GM20000 (cell line): ENCODE measurements around the gene PIM3.
A peak's percentile ranks its signal among the peaks of the same experiment; 100 is the strongest.

Experiments used
- DNase-seq: peaks from one replicate; pipeline ENCODE4 v3.0.0; 2012; ENCODE audit warnings: low spot score
- TF ChIP-seq, protein P1 (sequence below): IDR thresholded peaks from 2 replicates; pipeline ENCODE4 v1.5.1; 2012; ENCODE audit warnings: mild to moderate bottlenecking, control low read depth; ENCODE audit errors: extremely low read depth, missing control alignments

PIM3 gene

DNA sequence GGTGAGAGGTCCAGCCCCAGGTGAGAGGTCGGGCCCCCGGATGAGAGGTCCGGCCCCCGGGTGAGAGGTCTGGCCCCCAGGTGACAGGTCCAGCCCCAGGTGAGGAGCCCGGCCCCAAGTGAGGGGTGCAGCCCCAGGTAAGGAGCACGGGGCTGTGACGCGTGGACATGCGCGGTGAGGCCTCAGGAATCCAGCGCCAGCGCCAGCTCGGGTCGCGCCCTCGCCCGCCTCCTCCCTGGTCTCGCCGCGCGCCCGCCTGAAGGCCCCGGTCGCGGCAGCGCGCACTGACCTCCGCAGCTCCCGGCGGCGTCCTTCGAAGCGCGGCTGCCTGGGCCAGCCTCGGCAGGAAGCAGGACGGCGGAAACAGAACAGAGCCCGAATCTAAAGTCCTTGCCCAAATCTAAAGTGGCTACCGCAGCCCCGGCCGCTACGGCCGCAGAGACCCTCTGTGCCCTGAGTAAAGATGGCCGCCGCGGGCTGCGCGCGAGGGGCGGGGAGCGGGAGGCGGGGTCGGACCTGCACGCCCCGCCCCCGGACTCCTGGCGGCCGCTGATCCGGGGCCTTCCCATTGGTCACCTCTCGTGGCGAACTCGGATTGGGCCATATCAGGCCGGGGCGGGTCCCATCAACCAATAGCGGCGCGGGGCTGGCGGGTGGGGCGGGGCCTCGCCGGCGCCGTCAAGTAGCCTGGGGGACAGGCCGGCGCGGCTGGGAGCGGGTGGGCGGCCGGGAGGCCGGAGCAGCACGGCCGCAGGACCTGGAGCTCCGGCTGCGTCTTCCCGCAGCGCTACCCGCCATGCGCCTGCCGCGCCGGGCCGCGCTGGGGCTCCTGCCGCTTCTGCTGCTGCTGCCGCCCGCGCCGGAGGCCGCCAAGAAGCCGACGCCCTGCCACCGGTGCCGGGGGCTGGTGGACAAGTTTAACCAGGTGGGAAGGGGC is 42.3 kb upstream of the PIM3 start, which contains the start of the genes ALG12 and CRELD2:
Gene ALG12, minus strand, starts transcription at position 465 of the 937 bp plus-strand sequence. CDS start 4,673 bp downstream, outside the sequence.
Gene CRELD2, plus strand, starts transcription at position 661 of the 937 bp plus-strand sequence. Its CDS starts 136 bp downstream, at position 797.
- peak; percentile 100 for DNase-seq
- TF ChIP-seq, protein P1, sequence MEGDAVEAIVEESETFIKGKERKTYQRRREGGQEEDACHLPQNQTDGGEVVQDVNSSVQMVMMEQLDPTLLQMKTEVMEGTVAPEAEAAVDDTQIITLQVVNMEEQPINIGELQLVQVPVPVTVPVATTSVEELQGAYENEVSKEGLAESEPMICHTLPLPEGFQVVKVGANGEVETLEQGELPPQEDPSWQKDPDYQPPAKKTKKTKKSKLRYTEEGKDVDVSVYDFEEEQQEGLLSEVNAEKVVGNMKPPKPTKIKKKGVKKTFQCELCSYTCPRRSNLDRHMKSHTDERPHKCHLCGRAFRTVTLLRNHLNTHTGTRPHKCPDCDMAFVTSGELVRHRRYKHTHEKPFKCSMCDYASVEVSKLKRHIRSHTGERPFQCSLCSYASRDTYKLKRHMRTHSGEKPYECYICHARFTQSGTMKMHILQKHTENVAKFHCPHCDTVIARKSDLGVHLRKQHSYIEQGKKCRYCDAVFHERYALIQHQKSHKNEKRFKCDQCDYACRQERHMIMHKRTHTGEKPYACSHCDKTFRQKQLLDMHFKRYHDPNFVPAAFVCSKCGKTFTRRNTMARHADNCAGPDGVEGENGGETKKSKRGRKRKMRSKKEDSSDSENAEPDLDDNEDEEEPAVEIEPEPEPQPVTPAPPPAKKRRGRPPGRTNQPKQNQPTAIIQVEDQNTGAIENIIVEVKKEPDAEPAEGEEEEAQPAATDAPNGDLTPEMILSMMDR: no peak

DNA sequence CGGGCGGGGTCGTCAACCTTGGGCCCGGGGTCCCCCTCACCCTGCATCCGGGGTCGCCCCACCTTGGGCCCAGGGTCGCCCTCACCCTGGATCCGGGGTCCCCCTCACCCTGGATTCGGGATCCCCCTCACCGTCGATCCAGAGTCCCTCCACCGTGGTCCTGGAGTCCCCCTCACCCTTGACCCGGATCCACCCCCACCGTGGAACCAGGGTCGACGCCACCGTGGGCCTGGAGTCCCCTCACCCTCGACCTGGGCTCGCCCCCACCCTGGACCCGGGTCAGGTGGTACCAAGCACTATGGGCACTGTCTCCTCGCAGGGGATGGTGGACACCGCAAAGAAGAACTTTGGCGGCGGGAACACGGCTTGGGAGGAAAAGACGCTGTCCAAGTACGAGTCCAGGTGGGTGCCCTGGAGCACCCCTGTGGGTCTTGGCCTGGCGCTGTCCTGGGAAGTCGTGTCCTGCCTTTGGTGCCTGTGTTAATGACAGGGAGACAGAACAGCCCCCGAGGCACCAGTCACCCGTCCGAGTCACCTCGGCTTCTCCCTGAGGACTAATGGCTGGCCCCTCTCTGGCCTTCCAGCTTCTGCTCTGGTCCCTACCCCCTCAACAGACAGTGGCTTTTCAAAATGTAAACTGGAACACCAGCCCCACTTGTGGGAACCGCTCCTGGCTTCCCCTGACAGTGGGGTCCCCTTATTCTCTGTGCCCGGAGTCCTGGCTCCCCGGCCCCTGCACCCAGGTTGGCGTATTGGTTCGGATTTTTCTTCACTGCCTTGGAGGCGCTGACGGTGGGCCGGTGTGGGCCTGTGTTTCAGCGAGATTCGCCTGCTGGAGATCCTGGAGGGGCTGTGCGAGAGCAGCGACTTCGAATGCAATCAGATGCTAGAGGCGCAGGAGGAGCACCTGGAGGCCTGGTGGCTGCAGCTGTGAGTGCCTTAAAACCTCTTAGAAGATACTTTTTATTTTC is 41.4 kb upstream of the PIM3 start:
- no peak for DNase-seq
- TF ChIP-seq, protein P1: no peak

DNA sequence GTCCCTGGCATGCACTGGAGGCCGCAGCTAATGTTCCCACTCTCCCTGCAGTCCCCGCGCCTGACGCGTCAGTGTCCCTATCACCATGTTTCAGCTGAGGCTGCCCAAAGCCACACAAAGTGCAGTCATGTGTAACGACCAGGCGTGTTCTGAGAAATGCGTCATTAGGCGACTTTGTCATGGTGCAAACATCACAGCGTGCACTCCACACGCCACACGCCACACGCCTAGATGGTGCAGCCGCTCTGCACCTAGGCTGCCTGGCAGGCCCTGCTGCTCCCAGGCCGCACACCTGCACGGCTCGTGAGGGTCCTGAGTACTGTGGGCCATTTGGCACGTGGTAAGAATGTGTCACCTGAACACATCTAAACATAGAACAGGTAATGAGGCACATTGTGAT is 39.7 kb upstream of the PIM3 start:
- DNase-seq: no peak
- TF ChIP-seq, protein P1: no peak

DNA sequence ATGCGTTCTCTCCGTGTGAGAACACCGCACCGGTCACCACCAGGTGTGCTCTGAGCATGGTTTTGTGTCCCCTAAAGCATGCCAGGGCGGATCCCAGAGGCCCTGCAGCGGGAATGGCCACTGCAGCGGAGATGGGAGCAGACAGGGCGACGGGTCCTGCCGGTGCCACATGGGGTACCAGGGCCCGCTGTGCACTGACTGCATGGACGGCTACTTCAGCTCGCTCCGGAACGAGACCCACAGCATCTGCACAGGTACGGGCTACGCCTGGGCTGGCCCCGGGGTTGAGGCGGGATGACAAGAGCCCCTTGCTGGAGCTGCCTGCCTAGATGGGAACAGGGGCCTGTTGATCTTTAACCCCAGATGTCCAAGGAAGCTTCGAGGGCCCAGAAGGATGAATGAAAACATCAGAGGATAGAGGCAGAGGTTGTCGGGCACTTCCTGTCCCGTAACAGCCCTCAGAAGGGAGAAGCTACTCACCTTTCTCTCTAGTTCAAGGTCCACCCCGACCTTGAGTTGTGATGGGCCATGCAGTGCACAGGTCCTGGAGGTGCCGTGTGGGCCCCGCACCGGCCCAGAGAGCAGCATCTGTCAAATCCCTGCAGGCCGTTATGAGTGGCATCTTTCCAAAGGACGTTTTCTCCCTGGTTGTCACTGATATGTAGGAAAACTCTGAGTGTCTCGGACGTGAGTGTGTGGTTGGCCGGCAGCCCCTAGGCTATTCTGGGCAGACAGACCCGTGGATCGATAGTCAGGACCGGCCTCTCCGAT is 38.9 kb upstream of the PIM3 start:
- TF ChIP-seq, protein P1: no peak
- DNase-seq: no peak

DNA sequence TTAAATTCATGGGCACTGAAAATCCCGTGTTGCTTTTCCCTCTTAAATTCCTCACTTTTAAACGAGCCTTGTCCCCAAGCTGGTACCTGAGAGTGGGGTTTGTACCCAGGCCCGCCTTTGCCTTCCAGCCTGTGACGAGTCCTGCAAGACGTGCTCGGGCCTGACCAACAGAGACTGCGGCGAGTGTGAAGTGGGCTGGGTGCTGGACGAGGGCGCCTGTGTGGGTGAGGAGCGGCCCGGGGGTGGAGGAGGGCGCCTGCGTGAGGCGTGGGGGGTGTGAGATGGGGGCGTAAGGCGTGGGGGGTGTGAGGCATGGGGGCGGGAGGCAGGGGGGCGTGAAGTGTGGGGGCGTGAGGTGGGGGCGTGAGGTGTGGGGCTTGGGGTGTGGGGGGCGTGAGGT is 38.1 kb upstream of the PIM3 start:
- DNase-seq: no peak
- TF ChIP-seq, protein P1: no peak

DNA sequence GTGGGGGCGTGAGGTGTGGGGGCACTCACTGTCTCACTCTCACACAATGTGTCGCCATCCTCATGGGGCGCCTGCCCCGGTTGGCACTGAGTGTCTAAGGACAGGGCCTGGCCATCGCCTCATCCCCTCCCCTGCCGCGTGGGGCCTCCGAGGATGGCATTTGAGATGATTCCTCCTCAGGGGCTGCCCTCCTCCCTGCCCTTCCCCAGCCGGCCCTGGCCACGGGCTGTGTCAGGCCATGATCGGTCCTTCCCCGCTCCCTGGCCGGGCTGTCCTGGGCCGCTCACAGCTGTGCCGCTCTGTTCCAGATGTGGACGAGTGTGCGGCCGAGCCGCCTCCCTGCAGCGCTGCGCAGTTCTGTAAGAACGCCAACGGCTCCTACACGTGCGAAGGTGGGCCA is 37.6 kb upstream of the PIM3 start:
- DNase-seq: no peak
- TF ChIP-seq, protein P1: no peak
